AG09319 (cell line): Measurements from ENCODE around the gene ZNF862.

ENCODE experiments used
- DNase-seq: peaks from one replicate; pipeline ENCODE4 v3.0.0-alpha.2; 2010; ENCODE audit warnings: low read depth; ENCODE audit errors: extremely low read depth
- CTCF ChIP-seq: IDR thresholded peaks from 2 replicates; pipeline ENCODE4 v1.5.1; 2011; ENCODE audit warnings: low read depth, mild to moderate bottlenecking, inconsistent platforms, low read length, moderate library complexity

Gene ZNF862

GRCh38 chr7:149793261-149793660, 44.9 kb upstream of the ZNF862 start:
- TF ChIP-seq CTCF: no peak
- no peak for DNase-seq

- no peak for DNase-seq
- no peak for TF ChIP-seq CTCF
These were observed 43.5 kb upstream of the ZNF862 start for GRCh38 chr7:149794661-149795060.

DNA sequence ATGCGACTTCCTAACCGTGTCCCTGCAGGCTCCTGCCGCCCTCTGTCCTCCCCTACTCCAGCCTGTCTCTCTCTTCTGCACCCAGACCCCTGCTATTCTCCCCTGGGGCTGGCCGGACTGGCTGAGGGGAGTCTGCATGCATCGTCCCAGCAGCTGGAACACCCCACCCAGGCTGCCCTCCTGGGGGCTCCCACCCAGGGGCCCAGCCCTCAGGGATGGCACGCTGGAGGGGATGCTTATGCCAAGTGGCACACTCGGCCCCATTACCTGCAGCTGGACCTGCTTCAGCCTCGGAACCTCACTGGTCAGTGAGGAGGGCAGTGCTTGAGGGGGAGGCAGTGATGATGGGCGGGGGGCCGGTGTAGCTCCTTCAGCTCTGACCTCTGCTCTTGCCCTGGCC, 43.0 kb upstream of the ZNF862 start:
- no peak for TF ChIP-seq CTCF
- no peak for DNase-seq

- no peak for DNase-seq
- TF ChIP-seq CTCF: no peak
These were observed 41.8 kb upstream of the ZNF862 start for GRCh38 chr7:149796287-149796860.

DNA sequence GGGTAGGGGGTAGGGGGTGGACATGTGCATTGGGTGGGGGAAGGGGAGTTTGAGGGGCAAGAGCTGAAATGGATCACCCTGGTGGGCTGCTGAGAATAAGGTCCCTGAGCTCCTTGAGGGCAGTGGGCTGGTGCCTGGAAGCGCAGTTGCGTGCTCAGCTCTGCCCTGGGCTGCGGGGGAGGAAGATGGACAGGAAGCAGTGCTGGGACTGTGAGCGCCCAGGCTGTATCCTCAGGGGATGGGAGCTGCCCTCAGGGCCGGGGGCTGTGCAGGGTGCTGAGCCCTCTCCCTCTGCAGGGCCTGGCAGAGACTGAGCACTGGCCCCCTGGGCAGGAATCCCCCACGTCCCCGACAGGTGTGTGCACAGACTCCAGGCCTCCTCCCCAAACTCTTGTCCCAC, 40.4 kb upstream of the ZNF862 start:
- TF ChIP-seq CTCF: no peak
- no peak for DNase-seq

- DNase-seq: no peak
- no peak; the same call in 1 of the 2 replicates for TF ChIP-seq CTCF
These were observed 38.6 kb upstream of the ZNF862 start for GRCh38 chr7:149799397-149800168.

- no peak for TF ChIP-seq CTCF
- no peak for DNase-seq
These were observed 38.0 kb upstream of the ZNF862 start for GRCh38 chr7:149800169-149800555.
